Forelimb muscle (tissue), 1 donor: ENCODE data around the gene MTX2. TPM values are rescaled to one million over a fixed set of nuclear protein-coding genes. Genes with fewer than 3 reads are reported as not detected.
"Not testable (repeated sequence)": the region's sequence is repeated elsewhere in the genome, so short reads cannot be mapped to it uniquely, and the experiment has no call there.

ENCODE experiments used
- DNase-seq: peaks from one replicate; pipeline ENCODE4 v3.0.0-alpha.2; 2013; ENCODE audit warnings: low read depth
- polyA plus RNA-seq: library from polyadenylated mRNA; unstranded; fragments of 120-200 nt; gene quantifications from one replicate; pipeline ENCODE4 v1.2.1, GENCODE V29; 2013; ENCODE audit not compliant: insufficient read length

Gene MTX2
- polyA plus RNA-seq, 1 donor: 59.0 TPM

DNA sequence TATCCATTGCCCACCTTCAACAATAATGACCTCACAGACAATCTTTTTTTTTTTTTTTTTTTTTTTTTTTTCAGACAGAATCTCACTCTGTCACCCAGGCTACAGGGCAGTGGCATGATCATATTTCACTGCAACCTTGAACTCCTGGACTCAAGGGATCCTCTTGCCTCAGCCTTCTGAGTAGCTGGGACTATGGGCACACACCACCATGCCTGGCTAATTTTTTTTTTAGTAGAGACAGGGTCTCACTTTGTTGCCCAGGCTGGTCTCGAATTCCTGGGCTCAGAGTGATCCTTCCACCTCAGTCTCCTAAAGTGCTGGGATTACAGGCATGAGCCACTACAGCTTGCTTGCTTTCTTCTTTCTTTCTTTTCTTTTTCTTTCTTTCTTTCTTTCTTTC lies 103.9 kb downstream of the MTX2 start:
- DNase-seq: not testable (repeated sequence)

DNA sequence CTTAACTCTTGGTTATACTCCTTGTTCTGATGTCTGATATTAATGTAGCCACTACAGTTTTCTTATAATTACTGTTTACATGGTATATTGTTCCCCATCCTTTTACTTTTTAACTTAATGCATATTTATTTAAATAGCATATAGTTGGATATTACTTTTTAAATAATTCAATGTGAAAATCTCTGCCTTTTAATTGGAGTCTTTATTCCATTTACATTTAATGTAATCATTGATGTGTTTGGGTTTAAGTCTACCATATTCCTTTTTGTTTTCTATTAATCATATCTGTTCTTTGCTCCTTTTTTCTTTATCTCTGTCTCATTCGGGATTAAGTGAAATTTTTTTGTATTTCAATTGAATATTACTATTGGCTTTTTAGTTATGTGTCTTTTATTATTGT lies 109.1 kb downstream of the MTX2 start:
- DNase-seq: no peak

DNA sequence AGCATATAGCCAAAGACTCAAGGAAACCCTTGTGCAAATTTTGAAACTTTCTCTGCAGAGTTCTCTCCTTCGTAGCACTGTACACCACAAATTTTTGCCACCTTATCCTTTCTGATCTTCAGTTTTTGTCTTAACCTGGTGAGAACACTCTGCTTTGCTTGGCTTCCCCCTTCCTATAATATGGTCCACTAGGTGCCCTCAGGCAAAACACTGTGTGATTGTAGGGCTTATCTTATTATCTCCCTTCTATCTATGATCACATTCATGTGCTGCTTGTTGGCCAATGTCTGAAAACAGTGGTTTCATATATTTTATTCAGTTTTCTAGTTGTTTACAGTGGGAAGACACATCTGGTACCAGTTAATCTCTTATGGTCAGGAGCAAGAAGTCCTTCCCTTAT lies 111.1 kb downstream of the MTX2 start:
- no peak for DNase-seq

DNA sequence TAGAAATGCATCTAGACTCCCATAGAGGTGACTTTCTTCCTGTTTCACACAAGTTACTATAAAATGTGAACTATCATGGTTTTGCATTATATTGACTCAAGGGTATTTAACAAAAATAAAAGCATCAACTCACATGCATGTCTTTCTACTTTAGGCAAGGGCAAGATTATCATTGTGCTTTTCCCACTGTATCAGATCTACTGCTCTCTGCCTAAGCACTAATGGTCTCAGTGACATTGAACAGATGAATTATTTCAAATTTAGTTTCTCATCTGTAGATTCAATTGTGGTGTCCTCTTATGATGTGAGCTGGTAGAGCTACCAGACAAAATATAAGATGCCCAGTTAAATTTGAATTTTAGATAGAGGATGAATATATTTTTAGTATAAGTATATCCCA lies 113.9 kb downstream of the MTX2 start:
- DNase-seq: no peak

DNA sequence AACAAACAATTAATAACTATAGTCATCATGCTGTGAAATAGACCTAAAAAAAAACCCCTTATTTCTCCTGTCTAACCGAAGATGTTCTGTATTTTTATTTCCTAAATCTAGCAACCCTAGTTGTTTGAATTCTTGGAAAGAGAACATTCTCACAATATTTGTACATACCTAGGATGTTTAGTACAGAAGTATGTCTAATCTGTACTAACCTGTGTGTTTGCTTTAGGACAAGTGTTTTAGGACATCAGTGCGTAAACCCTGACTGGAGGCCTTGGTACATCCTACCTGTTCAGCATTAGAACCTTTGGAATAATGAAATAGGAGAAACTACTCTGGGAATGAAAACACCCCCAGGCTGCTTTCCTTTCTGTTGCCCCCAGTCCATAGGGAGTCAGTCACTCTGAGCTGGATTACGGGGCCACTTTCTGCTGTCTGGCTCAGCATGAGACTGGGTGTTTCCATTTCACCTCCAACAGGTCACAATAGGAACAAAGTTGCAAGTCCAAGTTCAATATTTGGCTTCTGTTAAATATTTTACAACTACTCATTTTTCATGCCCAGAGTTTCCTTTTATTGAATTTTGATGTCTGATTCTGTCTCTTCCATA lies 114.7 kb downstream of the MTX2 start:
- DNase-seq: no peak

DNA sequence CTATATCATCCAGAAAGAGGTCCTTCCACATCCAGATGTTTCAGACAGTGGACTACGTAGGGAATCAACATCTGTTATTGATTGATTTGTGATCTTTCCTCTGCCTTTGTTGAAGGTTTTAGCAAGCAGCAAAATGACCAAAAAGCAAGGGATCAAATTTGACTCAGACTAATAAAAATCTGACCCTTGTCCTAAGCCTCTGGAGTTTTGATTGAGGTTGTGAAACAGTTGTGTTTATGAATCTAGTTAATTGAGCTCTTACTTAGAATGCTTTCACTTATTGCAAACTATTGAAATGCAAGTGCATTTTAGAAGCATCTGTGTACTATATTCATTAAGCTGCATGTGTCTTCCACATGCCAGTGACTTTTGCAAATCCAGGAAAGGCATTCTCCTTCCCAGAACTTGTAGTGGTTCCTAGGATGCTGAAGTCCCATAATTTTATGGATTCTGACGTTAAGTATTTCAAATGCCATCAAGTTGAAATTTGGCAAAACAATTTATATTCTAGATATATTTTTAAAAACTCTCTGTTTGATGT lies 116.0 kb downstream of the MTX2 start:
- no peak for DNase-seq

DNA sequence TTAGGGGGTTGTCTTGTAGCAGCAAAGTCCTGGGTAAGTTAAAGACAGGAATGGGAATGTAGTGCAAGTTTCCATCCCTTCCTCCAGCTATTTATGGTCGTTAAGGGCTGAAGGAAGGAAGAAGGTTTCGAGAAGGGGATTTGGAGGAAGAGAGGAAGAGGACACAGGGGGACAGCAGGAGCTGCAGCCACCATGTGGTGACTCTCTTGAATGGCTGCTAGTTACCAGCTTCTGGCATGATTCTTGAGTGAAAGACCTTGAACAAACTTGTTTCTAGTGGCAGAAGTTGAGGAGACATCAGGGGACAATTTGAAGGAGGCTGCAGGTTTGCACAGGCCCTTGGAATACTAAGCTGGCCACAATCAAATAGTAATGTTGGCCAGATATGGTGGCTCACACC lies 116.6 kb downstream of the MTX2 start:
- no peak for DNase-seq

Other genes starting within 250 kb of the MTX2 start
- not detected for gene EVX2, start 185.5 kb upstream of the MTX2 start, polyA plus RNA-seq
- gene HOXD13, start 176.7 kb upstream of the MTX2 start, polyA plus RNA-seq: not detected
- gene HOXD12, start 169.6 kb upstream of the MTX2 start, polyA plus RNA-seq: not detected
- gene HOXD11, start 162.2 kb upstream of the MTX2 start, polyA plus RNA-seq: not detected
- gene HOXD10, start 152.7 kb upstream of the MTX2 start, polyA plus RNA-seq: 0.24 TPM
- gene HOXD9, start 146.7 kb upstream of the MTX2 start, polyA plus RNA-seq: 7.6 TPM
- gene HOXD8, start 139.7 kb upstream of the MTX2 start, polyA plus RNA-seq: 40.0 TPM
- gene HOXD4, start 117.9 kb upstream of the MTX2 start, polyA plus RNA-seq: 8.9 TPM
- 3.3 TPM for gene HOXD3, start 112.1 kb upstream of the MTX2 start, polyA plus RNA-seq
- 2.6 TPM for gene HOXD1, start 80.8 kb upstream of the MTX2 start, polyA plus RNA-seq